HFF-Myc (cell line): ENCODE results near the gene COA1.
"Not testable (repeated sequence)": the region's sequence is repeated elsewhere in the genome, so short reads cannot be mapped to it uniquely, and the experiment has no call there.

ENCODE experiments used
- DNase-seq: peaks from one replicate; pipeline ENCODE4 v3.0.0-alpha.2; 2011; ENCODE audit warnings: low read depth; ENCODE audit errors: extremely low read depth
- H3K4me3 ChIP-seq: replicated peaks from 2 replicates; pipeline ENCODE4 v1.5.1; 2011; ENCODE audit warnings: low read depth, mild to moderate bottlenecking, control low read depth, low read length
- CTCF ChIP-seq: IDR thresholded peaks from 2 replicates; pipeline ENCODE4 v1.5.1; 2012; ENCODE audit warnings: mild to moderate bottlenecking, low read depth, low read length, control low read depth; ENCODE audit errors: missing control alignments

Gene COA1

DNA sequence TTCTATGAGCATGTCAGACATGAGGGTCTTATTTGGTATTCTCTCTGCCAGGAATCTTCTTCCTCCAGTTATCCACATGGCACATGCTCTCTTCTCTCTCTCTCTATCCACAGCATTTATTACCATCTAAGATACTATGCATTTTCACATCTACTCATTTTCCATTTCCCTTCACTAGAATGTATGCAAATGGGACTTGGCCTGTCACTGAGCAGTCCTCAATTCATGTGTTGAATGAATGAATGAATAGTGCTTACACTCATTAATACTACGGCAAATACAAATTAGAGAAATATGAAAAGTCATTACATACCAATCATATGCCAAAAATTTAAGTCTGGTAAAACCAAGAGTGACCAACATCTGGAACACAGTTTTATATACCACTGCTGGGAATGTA lies 34.0 kb downstream of the COA1 start:
- no peak for DNase-seq
- TF ChIP-seq CTCF = no peak
- no peak overlapping the region for H3K4me3 ChIP-seq

GRCh38 chr7:43694399-43694748 lies 34.9 kb downstream of the COA1 start:
- H3K4me3 ChIP-seq = no peak overlapping the region
- DNase-seq = peak; percentile 67
- TF ChIP-seq CTCF = no peak

DNA sequence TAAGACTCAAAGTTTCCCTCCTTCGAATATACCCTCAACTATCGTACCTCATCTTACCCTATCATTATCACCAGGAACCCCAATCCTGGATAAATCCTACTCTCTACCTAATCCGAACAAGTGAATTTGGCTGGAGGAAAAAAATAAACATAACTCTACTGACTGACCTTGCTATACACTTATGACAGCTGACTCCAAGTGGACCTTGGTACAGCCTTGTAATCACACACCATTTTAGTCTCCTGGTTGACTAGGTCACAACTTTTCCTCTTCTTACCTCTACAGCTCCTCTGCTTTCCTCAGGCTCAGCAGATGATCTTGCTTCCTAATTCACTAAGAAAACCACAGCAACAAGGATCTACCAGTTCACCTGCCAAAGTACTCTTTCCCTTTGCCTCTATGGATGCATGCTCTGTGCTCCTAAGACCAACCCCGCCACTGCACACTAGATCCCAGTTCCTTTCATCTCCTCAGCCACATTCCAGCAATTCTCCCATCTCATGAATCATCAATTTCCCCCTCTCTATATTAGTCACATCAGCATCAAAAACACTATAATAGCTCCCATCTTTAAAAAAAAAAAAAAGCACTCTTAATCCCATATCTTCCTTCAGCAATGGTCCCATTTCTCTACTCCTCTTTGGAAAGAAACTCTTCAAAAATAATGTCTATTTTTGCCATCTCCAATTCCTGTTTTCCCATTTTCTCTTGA lies 35.5 kb downstream of the COA1 start:
- TF ChIP-seq CTCF = no peak
- peak; percentile 65 for DNase-seq

DNA sequence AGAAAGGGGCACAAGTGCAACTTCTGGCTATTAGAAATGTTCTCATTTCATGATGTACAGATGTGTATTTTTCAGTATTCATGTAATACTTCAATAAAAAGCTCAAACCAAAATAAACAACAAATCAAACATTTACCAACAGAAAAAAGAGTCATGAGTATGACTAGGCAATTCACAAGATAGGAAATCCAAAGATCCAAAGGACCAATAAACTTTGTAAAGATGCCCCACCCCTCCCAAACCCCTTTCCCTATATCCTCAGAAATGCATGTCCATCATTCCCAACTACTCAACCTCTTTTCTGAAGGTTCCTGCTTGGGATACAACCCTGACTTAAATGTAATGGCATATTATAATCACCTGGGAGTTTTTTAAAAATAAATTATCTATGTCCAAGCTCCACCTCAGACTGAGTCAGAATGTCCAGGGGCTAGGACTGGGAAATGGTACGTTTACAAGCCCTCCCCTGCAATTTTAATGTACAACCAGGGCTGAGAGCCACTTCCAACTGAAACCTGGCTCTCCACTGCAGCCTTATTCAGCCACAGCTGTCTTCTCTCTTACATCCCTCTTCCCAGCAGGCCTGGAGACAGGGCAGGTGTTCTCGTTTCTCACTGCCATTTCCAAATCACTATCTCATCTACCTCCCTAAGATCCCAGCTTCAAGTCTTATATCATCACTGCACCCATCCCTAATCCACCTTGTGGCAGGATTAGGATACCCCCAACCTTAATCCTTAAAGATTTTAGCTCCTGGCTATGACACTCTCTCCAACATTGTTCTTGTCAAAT lies 36.5 kb downstream of the COA1 start:
- H3K4me3 ChIP-seq = no peak overlapping the region
- DNase-seq = no peak
- TF ChIP-seq CTCF = no peak

More for the DNA sequence above, 35.5 kb downstream of the COA1 start:
- no peak overlapping the region for H3K4me3 ChIP-seq

- no peak for DNase-seq
- H3K4me3 ChIP-seq = no peak overlapping the region
- TF ChIP-seq CTCF = no peak
Measured at GRCh38 chr7:43691611-43692010, 37.7 kb downstream of the COA1 start.

DNA sequence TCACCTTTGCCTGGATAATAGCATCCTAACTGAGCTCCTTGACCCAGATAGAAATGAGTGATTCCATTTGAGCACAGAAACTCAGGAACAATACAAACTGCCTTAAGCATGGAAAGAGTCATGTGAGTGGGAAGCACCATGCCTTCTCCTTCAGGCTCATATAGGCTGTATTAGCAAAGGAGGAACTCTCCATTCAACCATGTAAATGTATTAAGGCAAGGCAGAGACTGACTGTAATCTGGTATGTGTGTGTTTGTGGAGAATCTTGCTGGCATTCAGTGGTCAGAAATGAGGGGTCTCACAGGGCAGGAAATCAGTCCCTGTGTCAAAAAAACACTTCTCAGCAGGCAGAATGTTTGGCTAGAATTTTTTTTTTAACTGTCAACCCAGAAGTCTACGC lies 40.2 kb downstream of the COA1 start:
- DNase-seq = no peak
- no peak overlapping the region for H3K4me3 ChIP-seq
- no peak for TF ChIP-seq CTCF

- not testable (repeated sequence) for H3K4me3 ChIP-seq, DNase-seq
Measured at GRCh38 chr7:43687866-43688265, 41.5 kb downstream of the COA1 start.
